HAP-1 (cell line): ENCODE results near the gene CACNA1C.

Experiments used
- DNase-seq, 2 experiments: peaks; one replicate each; pipeline ENCODE4 v3.0.0-alpha.2; 2016 to 2020; ENCODE audit warnings: low spot score in 2 of 2
- H3K27me3 ChIP-seq: fragments of 250-450 bp; sonication (Bioruptor Pico); 2 replicates; pipeline ENCODE4 v1.5.1; 2020; ENCODE audit warnings: low read depth, mild to moderate bottlenecking, moderate library complexity
- H3K36me3 ChIP-seq: fragments of 250-450 bp; sonication (Bioruptor Pico); replicated peaks from 2 replicates; pipeline ENCODE4 v1.5.1; 2020; ENCODE audit warnings: mild to moderate bottlenecking
- H3K4me1 ChIP-seq: fragments of 250-450 bp; sonication (Bioruptor Pico); 2 replicates; pipeline ENCODE4 v1.5.1; 2020; ENCODE audit warnings: mild to moderate bottlenecking
- H3K4me3 ChIP-seq: fragments of 250-450 bp; sonication (Bioruptor Pico); 2 replicates; pipeline ENCODE4 v1.5.1; 2020; ENCODE audit warnings: mild to moderate bottlenecking, moderate library complexity
- H3K9me3 ChIP-seq: fragments of 250-450 bp; sonication (Bioruptor Pico); 2 replicates; pipeline ENCODE4 v1.5.1; 2020; ENCODE audit warnings: mild to moderate bottlenecking, moderate library complexity
- in situ Hi-C: fragments of 300-500 bp; cut with MboI; formaldehyde crosslinking; loops from 3 replicates; pipeline ENCODE4 v1.14.3; 2020; ENCODE audit warnings: low sequenced_read_pairs, inconsistent platforms, mixed read lengths

Gene CACNA1C

DNA sequence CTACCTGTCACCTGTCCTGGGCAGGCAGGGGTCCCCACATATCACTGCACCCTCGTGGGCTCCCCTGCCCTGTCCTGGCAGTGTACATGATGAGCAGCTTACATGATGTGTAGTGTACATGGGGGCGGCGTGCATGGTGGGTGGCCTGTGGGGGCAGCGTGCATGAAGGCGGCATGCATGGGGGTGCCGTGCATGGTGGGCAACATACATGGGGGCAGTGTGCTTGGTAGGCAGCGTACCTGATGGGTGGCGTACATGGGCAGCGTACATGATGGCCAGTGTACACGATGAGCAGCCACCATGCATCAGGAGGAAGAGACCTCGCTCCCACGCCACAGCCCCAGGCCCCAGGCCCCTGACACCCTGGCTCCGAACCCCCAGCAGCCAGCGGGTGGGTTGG is 266.3 kb downstream of the CACNA1C start:
- H3K36me3 ChIP-seq = no peaks in the 10 kb centered on the region
- H3K27me3 ChIP-seq = no peaks in the 10 kb centered on the region
- no peak for DNase-seq
- H3K4me1 ChIP-seq = no peaks in the 10 kb centered on the region
- no peaks in the 10 kb centered on the region for H3K9me3 ChIP-seq
- no peak overlapping the region for H3K4me3 ChIP-seq
- in situ Hi-C loops = no loop called here

DNA sequence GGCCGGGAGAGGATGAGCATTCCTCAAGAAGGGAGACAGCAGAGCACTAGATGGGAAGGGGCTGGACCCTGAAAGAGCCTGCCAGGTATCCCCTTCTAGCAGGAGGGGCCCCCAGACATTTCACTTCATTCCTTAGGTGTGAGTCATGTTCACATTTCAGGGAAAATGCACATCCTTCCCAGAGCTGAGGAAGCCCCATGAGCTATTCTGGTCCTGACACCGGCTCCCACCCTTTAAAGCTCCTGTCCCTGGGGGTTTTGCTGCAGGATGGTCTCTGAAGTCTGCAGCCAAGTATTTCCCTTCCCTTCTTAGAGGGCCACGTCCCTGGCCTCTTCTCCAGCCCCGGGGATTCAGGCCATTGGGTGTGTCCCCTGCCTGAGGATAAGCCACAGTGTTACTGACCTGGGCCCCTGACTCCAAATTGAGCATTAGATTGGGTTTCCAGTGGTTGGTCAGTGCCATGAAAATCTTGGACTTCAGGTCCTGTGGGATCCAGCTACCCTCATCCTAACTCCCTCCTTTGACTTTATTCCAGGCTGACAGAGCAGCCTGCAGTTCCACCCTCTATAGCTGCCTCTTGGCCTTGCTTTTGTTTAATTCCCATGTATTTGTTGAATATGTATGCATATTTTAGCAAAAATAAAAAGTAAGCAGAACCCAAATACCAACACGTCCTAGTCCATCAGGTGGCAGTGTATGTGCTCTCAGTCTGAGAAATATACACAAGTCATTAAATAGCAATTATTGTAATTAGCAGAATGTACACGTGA is 267.1 kb downstream of the CACNA1C start:
- H3K9me3 ChIP-seq = no peaks in the 10 kb centered on the region
- in situ Hi-C loops = no loop called here
- H3K36me3 ChIP-seq = no peaks in the 10 kb centered on the region
- H3K4me3 ChIP-seq = no peak overlapping the region
- H3K27me3 ChIP-seq = no peaks in the 10 kb centered on the region
- H3K4me1 ChIP-seq = no peaks in the 10 kb centered on the region
- no peak for DNase-seq

DNA sequence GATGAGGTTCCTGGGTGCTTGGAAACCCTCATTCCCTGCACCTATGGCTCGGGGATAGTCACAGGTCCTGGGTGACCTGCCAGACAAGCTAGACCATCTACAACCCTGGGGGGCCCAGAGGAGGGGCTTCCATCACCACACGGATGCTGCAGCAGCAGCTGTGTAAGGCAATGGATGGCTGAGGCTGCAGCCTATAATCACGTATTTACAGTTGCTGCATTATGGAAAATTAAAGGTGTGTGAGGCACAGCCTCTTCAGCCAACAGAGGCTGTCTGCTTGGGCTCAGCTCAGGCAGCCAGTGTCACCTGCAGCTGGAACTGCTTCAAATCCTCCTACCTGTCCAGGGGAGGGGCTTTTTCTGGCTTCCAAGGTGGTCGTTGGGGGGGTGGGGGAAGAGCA is 268.1 kb downstream of the CACNA1C start:
- H3K9me3 ChIP-seq = no peaks in the 10 kb centered on the region
- no peak overlapping the region for H3K4me3 ChIP-seq
- in situ Hi-C loops = no loop called here
- DNase-seq = no peak
- H3K36me3 ChIP-seq = no peaks in the 10 kb centered on the region
- no peaks in the 10 kb centered on the region for H3K27me3 ChIP-seq
- H3K4me1 ChIP-seq = no peaks in the 10 kb centered on the region

- DNase-seq = no peak
- in situ Hi-C loops = no loop called here
- Histone ChIP-seq H3K9me3 (no peaks in the 10 kb centered on the region), H3K4me1 (no peaks in the 10 kb centered on the region), H3K4me3 (no peak overlapping the region), H3K27me3 (no peaks in the 10 kb centered on the region), H3K36me3 (no peaks in the 10 kb centered on the region)
Measured at GRCh38 chr12:2322554-2323120, 269.9 kb downstream of the CACNA1C start.

DNA sequence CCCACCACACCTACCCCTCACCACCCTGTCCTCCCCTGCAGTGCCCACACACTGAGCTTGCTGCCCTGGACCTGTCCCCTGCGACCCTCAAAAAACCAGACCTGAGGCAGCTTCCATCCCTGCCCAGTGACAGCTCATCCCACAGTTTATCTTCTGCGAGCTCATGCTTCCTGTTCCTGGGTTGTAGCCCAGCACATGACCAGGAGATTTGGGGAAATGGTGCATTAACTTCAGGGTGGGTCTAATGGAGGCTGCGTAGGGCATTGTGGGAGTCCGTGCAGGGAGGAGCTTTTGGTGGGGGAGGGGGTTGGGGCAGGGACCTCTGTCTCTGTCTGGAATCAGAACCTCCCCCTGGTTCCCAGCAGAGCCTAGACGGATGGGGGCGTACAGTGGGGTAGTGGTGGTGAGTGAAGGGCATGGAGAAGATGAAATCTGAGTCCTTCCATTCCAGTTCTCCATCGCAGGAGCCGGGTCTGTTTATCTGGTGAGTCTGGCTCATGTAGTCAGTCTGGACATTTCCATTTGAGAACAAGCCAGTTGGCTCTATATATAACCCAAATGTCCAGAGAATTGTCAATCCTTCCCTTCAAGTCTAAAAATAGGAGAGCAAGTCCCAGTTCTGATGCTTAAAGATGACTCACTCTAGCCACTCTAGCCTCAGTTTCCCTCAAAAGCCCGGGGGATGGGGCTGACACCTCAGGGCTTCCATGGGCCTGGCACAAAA is 270.9 kb downstream of the CACNA1C start:
- no peaks in the 10 kb centered on the region for H3K9me3 ChIP-seq
- no peak overlapping the region for H3K4me3 ChIP-seq
- no peaks in the 10 kb centered on the region for H3K4me1 ChIP-seq
- H3K27me3 ChIP-seq = no peaks in the 10 kb centered on the region
- H3K36me3 ChIP-seq = no peaks in the 10 kb centered on the region
- no peak for DNase-seq
- in situ Hi-C loops = no loop called here

- H3K27me3 ChIP-seq = no peaks in the 10 kb centered on the region
- in situ Hi-C loops = no loop called here
- no peaks in the 10 kb centered on the region for H3K36me3 ChIP-seq
- no peaks in the 10 kb centered on the region for H3K9me3 ChIP-seq
- DNase-seq = no peak
- H3K4me1 ChIP-seq = no peaks in the 10 kb centered on the region
- no peak overlapping the region for H3K4me3 ChIP-seq
Measured at GRCh38 chr12:2324387-2324786, 271.6 kb downstream of the CACNA1C start.

GRCh38 chr12:2325519-2325918 is 272.7 kb downstream of the CACNA1C start:
- Histone ChIP-seq H3K4me3 (no peak overlapping the region), H3K4me1 (no peaks in the 10 kb centered on the region), H3K9me3 (no peaks in the 10 kb centered on the region), H3K27me3 (peaks cover 3% of the 10 kb centered on the region; the same call in 1 of the 2 replicates), H3K36me3 (no peaks in the 10 kb centered on the region)
- in situ Hi-C loops = no loop called here
- DNase-seq = no peak

DNA sequence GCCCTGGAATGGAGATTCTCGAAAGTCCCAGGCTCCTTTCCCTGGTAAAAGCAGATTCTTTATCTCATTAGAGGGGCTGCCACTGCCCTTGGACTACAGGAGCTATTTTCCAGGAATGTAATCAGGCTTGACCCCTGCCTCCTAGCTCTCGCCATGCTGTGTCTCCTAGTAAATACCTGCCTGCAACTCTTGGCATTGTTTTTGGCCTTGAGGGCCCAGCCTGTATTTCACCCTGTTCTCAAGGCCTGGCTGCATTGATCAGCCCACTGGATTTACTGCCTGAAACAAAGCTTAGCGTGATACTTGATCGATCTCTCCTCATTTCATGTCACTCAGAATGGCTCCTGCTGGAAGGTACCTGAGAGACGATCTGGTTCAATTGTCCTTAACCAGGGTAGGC is 273.7 kb downstream of the CACNA1C start:
- Histone ChIP-seq H3K9me3 (no peaks in the 10 kb centered on the region), H3K27me3 (peaks cover 3% of the 10 kb centered on the region; the same call in 1 of the 2 replicates), H3K4me1 (no peaks in the 10 kb centered on the region), H3K4me3 (no peak overlapping the region), H3K36me3 (no peaks in the 10 kb centered on the region)
- in situ Hi-C loops = no loop called here
- no peak for DNase-seq

DNA sequence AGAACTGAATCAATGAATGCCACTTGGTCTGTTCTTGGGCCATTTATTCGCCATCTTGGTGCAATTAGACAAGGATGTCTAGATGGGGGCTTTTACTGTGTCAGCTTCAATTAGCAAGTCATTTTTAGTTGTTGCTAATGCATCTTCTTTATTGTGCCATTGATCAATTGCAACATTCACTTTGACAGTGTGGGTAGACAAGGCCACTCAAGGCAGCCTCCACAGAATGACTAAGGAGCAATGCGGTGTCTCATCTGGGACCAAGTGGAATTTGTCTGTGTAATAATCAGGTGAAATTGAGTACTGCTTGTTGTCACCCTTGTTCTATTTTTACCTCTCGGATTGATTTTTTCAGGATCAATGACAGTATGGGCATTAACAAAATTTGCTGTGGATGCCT is 275.9 kb downstream of the CACNA1C start:
- in situ Hi-C loops = no loop called here
- Histone ChIP-seq H3K4me3 (no peak overlapping the region), H3K27me3 (peaks cover 3% of the 10 kb centered on the region; the same call in 1 of the 2 replicates), H3K4me1 (no peaks in the 10 kb centered on the region), H3K36me3 (no peaks in the 10 kb centered on the region), H3K9me3 (no peaks in the 10 kb centered on the region)
- DNase-seq = no peak

GRCh38 chr12:2329661-2330210 is 276.9 kb downstream of the CACNA1C start:
- no peak for DNase-seq

DNA sequence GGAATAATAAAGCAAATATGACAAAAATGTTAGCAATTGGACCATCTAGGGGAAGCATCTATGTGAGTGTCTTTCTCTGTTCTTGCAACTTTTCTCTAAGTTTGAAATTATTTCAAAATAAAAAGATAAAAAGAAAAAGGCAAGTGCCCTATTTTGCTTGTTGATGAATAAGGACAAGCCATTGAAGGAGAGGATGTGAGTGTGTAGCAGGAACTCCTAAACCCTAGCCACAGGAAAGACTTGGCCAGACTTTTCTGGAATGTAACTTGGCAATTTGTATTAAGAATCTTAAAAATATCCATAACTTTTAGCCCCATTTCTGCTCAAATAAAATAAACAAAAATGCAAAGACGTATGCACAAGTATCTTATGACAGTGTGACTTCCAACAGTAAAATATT is 279.4 kb downstream of the CACNA1C start:
- no peak overlapping the region for H3K4me3 ChIP-seq
- in situ Hi-C loops = no loop called here
- H3K27me3 ChIP-seq = peaks cover 6% of the 10 kb centered on the region; the same call in 1 of the 2 replicates
- no peaks in the 10 kb centered on the region for H3K9me3 ChIP-seq
- H3K36me3 ChIP-seq = no peaks in the 10 kb centered on the region
- no peaks in the 10 kb centered on the region for H3K4me1 ChIP-seq
- DNase-seq = no peak

More at GRCh38 chr12:2329661-2330210, 276.9 kb downstream of the CACNA1C start:
- H3K27me3 ChIP-seq = peaks cover 3% of the 10 kb centered on the region; the same call in 1 of the 2 replicates
- no peaks in the 10 kb centered on the region for H3K4me1 ChIP-seq
- H3K4me3 ChIP-seq = no peak overlapping the region
- H3K36me3 ChIP-seq = no peaks in the 10 kb centered on the region
- in situ Hi-C loops = no loop called here
- no peaks in the 10 kb centered on the region for H3K9me3 ChIP-seq

- Histone ChIP-seq H3K4me1 (no peaks in the 10 kb centered on the region), H3K4me3 (no peak overlapping the region), H3K36me3 (no peaks in the 10 kb centered on the region)
Measured at GRCh38 chr12:2332947-2333346, 280.2 kb downstream of the CACNA1C start.

DNA sequence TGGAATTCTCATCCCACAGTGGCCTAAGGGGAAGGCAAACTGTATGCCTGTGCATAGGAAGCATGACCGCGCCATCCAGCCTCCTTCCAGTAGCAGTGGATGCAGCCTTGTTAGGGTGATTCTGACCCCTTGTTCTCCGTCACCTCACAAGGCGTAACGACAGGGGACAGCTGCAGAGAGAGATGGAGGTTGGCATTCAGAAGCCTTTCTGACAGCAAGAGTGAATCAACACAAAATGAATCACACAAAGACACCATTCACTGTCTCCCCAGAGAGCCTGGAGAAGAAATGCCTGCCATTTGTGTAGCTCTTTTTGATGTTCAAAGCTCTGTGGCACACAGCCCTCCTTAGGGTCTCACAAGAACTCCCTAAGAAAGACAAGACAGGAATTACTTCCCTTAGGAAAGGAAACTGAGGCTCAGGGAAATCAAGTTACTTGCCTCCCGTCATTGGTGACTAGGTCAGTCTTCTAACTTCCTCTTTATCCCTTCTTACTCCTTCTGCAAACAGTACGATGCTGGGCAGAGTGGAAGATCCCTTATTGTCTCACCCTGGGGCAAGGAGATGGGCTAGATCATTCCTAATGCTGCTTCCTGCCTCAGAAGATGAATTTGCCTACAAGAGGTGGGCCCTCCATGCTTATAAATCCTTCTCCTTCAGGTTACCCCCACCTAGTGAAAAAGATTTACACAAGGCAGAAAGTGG is 280.9 kb downstream of the CACNA1C start:
- H3K27me3 ChIP-seq = peaks cover 6% of the 10 kb centered on the region; the same call in 1 of the 2 replicates
- in situ Hi-C loops = no loop called here

More at GRCh38 chr12:2332947-2333346, 280.2 kb downstream of the CACNA1C start:
- in situ Hi-C loops = no loop called here
- no peak for DNase-seq
- Histone ChIP-seq H3K9me3 (no peaks in the 10 kb centered on the region), H3K27me3 (peaks cover 6% of the 10 kb centered on the region; the same call in 1 of the 2 replicates)

More for the DNA sequence above, 280.9 kb downstream of the CACNA1C start:
- no peaks in the 10 kb centered on the region for H3K36me3 ChIP-seq
- H3K4me3 ChIP-seq = no peak overlapping the region
- no peaks in the 10 kb centered on the region for H3K9me3 ChIP-seq
- no peaks in the 10 kb centered on the region for H3K4me1 ChIP-seq
- DNase-seq = no peak
